Measurements from ENCODE around the gene DNAAF8.

Gene DNAAF8

DNA sequence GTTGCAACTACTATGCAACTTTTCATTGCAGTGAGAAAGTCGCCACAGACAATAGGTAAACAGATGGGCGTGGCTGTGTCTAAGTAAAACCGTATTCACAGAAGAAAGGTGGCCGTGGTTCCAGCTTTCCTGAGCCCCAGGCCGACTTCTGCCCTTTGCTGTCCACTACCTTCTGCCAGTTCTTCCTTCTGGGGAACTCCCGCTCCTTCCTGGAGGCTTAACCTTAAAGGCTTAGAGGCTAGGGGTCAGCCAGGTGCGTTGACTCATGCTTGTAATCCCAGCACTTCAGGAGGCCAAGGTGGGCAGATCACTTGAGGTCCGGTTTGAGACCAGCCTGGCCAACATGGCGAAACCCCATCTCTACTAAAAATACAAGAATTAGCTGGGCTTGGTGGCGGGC, 55.9 kb downstream of the DNAAF8 start:
- Histone ChIP-seq H3K4me3 (ENCODE audit: low read depth in 1 of 2, low read length in 2 of 2) (no peak overlapping the region), H3K27ac (ENCODE audit: low read length) (no peak overlapping the region), H3K27me3 (ENCODE audit: low read depth, low read length) (no peaks in the 10 kb centered on the region), H3K4me1 (ENCODE audit: control insufficient read depth in 1 of 2, insufficient read depth in 2 of 2, low read length in 2 of 2) (no peaks in the 10 kb centered on the region), H3K9me3 (ENCODE audit: control insufficient read depth in 1 of 2, low read length in 2 of 2) (no peaks in the 10 kb centered on the region), H3K36me3 (ENCODE audit: control insufficient read depth in 1 of 2, insufficient read depth in 2 of 2, low read length in 2 of 2) (no peaks in the 10 kb centered on the region)

DNA sequence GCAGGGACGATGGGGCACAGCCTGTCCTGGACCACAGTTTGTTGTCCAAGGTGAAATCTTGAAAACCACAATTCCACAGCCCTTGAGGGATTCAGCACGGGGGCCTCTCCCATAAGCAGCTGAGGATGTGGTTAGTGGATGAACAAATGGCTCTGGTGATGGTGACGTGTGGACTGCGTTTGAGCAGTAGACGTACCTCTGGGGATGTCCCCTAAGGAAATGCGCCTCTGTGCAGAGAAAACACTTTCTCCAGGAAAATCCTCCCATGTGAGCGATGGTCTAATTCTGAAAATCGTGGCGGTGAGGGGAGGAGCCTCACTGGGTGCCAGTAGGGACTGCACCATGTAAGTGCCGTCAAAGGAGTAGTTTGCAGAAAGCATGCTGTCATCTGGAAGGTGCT, 56.5 kb downstream of the DNAAF8 start:
- Histone ChIP-seq H3K9me3 (ENCODE audit: control insufficient read depth in 1 of 2, low read length in 2 of 2) (no peaks in the 10 kb centered on the region), H3K36me3 (ENCODE audit: control insufficient read depth in 1 of 2, insufficient read depth in 2 of 2, low read length in 2 of 2) (peaks cover 0 to 5% of the 10 kb centered on the region in 2 donors), H3K4me3 (ENCODE audit: low read depth in 1 of 2, low read length in 2 of 2) (no peak overlapping the region), H3K4me1 (ENCODE audit: control insufficient read depth in 1 of 2, insufficient read depth in 2 of 2, low read length in 2 of 2) (no peaks in the 10 kb centered on the region), H3K27ac (ENCODE audit: low read length) (no peak overlapping the region), H3K27me3 (ENCODE audit: low read depth, low read length) (no peaks in the 10 kb centered on the region)

DNA sequence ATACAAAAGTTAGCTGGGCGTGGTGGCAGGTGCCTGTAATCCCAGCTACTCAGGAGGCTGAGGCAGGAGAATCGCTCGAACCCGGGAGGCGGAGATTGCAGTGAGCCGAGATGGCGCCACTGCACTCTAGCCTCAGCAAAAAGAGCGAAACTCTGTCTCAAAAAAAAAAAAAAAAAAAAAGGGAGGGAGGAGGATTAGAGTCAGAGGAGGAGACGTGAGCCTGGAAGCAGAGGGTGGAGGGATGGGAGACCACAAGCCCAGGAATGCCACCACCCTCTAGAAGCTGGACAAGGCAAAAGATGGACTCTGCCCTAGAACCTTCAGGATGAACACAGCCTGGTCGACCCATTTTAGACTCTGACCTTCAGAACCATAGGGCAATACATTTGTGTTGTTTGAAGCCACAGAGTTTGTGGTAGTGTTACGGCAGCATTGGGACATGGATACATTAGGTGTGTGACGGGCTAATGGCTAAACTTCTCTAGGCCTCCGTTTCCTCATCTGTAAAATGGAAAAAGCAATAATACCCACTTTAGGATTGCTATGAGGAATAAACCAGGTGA, 58.7 kb downstream of the DNAAF8 start:
- Histone ChIP-seq H3K27ac (ENCODE audit: low read length) (no peak overlapping the region), H3K4me3 (ENCODE audit: low read depth in 1 of 2, low read length in 2 of 2) (no peak overlapping the region), H3K9me3 (ENCODE audit: control insufficient read depth in 1 of 2, low read length in 2 of 2) (no peaks in the 10 kb centered on the region), H3K4me1 (ENCODE audit: control insufficient read depth in 1 of 2, insufficient read depth in 2 of 2, low read length in 2 of 2) (no peaks in the 10 kb centered on the region), H3K36me3 (ENCODE audit: control insufficient read depth in 1 of 2, insufficient read depth in 2 of 2, low read length in 2 of 2) (peaks cover 0 to 19% of the 10 kb centered on the region in 2 donors), H3K27me3 (ENCODE audit: low read depth, low read length) (no peaks in the 10 kb centered on the region)

DNA sequence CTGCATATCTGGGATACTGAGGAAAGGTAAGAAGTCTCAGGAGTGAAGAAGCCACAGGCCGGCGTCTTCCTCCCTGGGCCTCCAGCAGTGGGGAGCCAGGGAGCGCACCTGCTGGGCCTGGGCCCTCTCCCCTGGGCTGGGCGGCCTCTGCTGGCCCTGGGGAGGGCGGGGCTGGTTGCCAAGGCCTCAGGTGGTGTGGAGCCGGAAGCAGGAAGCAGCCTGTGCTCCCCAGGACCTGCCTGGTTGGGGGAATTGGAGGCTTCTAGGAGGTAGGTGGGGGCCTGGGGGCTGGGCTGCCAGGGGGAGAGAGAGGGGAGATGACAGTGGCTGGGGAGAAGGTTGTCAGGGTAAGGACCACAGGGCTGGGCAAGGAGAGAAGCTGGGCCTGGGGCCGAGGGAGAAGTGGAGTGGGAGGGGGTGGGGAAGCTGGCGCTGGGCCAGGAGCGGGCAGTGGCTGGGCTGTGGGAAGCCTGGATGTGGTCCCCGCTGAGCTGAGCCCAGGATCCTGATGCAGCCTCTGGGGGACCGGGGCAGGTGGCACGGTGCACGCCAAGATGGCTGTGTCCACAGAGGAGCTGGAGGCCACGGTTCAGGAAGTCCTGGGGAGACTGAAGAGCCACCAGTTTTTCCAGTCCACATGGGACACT, 61.0 kb downstream of the DNAAF8 start, which contains the start of gene SMIM22:
SMIM22 (plus strand) TSS at position 189 of the 647 bp plus-strand sequence; CDS start at position 555, 366 bp downstream.
- Histone ChIP-seq H3K4me3 (ENCODE audit: low read depth in 1 of 2, low read length in 2 of 2) (peak within 1 kb of the TSS in 1 of 2 donors; percentile 33), H3K27me3 (ENCODE audit: low read depth, low read length) (no peaks in the 10 kb centered on the region), H3K36me3 (ENCODE audit: control insufficient read depth in 1 of 2, insufficient read depth in 2 of 2, low read length in 2 of 2) (peaks cover 7 to 42% of the 10 kb centered on the region in 2 donors), H3K9me3 (ENCODE audit: control insufficient read depth in 1 of 2, low read length in 2 of 2) (no peaks in the 10 kb centered on the region), H3K27ac (ENCODE audit: low read length) (no peak within 1 kb of the TSS), H3K4me1 (ENCODE audit: control insufficient read depth in 1 of 2, insufficient read depth in 2 of 2, low read length in 2 of 2) (peaks cover 0 to 1% of the 10 kb centered on the region in 2 donors)

DNA sequence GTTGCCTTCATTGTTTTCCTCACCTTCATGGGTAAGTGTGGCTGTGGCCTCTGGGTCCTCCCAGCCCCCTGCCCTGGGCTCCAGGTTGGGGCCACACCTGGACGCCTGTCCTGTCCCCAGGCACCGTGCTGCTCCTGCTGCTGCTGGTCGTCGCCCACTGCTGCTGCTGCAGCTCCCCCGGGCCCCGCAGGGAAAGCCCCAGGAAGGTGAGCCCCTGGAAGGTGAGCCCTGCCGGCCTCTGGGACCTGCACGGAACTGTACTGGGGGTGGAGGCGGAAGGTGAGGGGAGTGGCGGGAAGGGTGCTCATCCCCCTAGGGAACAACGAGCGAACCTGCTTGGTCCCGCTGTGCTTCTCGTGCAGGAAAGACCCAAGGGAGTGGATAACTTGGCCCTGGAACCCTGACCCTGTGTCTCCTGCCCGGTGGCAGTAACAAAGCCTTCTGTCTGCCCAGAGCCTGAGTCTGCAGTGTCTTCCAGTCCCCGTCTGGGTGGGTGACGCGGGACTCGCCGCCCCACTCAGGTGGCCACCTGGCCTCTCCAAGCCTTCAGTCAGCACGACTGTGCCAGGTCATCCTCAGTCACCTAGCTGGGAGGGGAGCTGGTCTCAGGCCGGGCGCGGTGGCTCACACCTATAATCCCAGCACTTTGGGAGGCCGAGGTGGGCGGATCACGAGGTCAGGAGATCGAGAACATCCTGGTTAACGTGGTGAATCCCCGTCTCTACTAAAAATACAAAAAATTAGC, 61.7 kb downstream of the DNAAF8 start:
- H3K9me3 ChIP-seq (ENCODE audit: control insufficient read depth in 1 of 2, low read length in 2 of 2), result no peaks in the 10 kb centered on the region
- H3K27me3 ChIP-seq (ENCODE audit: low read depth, low read length), result no peaks in the 10 kb centered on the region
- no peak overlapping the region for H3K27ac ChIP-seq (ENCODE audit: low read length)
- H3K4me3 ChIP-seq (ENCODE audit: low read depth in 1 of 2, low read length in 2 of 2), result peak overlapping the region in 1 of 2 donors; percentile 33
- peaks cover 7 to 43% of the 10 kb centered on the region in 2 donors for H3K36me3 ChIP-seq (ENCODE audit: control insufficient read depth in 1 of 2, insufficient read depth in 2 of 2, low read length in 2 of 2)
- H3K4me1 ChIP-seq (ENCODE audit: control insufficient read depth in 1 of 2, insufficient read depth in 2 of 2, low read length in 2 of 2), result peaks cover 0 to 8% of the 10 kb centered on the region in 2 donors

DNA sequence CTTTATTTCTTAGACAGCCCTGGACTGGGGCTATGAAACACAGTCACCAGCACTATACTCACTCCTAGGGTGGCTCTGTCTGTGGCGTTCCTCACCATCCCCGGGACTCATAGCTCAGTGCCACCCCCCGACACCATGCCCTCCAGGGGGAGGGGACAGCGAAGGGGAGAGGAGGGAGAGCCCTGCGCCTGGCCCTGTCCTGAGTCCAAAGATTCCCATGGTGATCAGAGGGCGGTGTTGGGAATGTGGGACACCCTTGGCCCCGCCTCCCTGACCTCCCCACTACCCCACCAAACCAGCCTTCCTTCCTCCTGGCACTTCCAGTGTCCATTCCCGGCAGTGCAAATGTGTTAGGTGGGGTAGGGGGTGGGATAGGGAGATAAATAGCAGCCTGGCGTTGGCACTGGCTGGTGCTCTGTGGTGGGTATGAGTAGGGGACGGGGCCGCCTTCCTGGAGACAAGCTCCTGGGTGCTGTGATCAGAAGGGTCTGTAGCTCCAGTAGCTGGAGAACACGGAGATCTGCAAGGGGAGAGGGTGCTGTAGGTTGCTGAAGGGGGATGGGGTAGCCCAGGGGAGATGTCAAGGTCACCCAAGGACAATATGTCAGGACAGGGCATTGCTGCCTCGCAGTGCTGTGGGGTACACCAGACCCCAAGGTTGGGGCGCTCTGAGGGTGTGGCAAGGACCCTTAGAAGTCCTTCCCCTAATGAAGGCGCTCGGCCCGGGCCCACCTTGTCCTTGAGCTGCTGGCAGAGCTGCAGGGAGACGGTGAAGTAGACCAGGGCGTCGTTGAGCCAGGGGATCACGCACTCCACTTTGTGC, 62.9 kb downstream of the DNAAF8 start:
- peaks cover 7 to 43% of the 10 kb centered on the region in 2 donors for H3K36me3 ChIP-seq (ENCODE audit: control insufficient read depth in 1 of 2, insufficient read depth in 2 of 2, low read length in 2 of 2)
- no peaks in the 10 kb centered on the region for H3K9me3 ChIP-seq (ENCODE audit: control insufficient read depth in 1 of 2, low read length in 2 of 2)
- H3K4me3 ChIP-seq (ENCODE audit: low read depth in 1 of 2, low read length in 2 of 2), result no peak overlapping the region
- H3K4me1 ChIP-seq (ENCODE audit: control insufficient read depth in 1 of 2, insufficient read depth in 2 of 2, low read length in 2 of 2), result peaks cover 0 to 18% of the 10 kb centered on the region in 2 donors
- H3K27me3 ChIP-seq (ENCODE audit: low read depth, low read length), result no peaks in the 10 kb centered on the region
- no peak overlapping the region for H3K27ac ChIP-seq (ENCODE audit: low read length)

DNA sequence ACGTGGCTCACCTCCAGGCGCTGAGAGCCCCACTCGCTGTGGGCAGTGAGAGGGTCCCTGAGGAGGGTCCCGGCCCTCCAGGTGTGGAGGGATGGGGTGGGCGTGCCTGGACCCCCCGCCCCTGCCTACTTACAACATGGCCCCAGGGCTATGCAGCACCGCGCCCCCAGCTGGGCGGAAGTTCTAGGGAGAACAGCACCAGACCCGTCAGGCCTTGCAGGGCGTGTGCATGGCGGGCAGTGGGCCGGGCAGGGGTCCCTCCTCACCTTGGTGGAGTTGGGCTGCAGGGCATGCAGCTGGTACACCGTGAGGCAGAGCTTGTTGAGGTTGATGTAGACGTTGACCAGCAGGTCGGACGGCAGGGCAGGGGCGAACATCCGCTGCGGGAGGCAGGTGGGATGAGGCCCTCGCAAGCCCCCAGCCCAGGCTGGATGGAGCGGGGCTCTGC, 63.5 kb downstream of the DNAAF8 start:
- H3K27ac ChIP-seq (ENCODE audit: low read length), result no peak overlapping the region
- H3K4me1 ChIP-seq (ENCODE audit: control insufficient read depth in 1 of 2, insufficient read depth in 2 of 2, low read length in 2 of 2), result peaks cover 0 to 18% of the 10 kb centered on the region in 2 donors
- no peaks in the 10 kb centered on the region for H3K9me3 ChIP-seq (ENCODE audit: control insufficient read depth in 1 of 2, low read length in 2 of 2)
- peaks cover 7 to 43% of the 10 kb centered on the region in 2 donors for H3K36me3 ChIP-seq (ENCODE audit: control insufficient read depth in 1 of 2, insufficient read depth in 2 of 2, low read length in 2 of 2)
- no peak overlapping the region for H3K4me3 ChIP-seq (ENCODE audit: low read depth in 1 of 2, low read length in 2 of 2)
- H3K27me3 ChIP-seq (ENCODE audit: low read depth, low read length), result no peaks in the 10 kb centered on the region

DNA sequence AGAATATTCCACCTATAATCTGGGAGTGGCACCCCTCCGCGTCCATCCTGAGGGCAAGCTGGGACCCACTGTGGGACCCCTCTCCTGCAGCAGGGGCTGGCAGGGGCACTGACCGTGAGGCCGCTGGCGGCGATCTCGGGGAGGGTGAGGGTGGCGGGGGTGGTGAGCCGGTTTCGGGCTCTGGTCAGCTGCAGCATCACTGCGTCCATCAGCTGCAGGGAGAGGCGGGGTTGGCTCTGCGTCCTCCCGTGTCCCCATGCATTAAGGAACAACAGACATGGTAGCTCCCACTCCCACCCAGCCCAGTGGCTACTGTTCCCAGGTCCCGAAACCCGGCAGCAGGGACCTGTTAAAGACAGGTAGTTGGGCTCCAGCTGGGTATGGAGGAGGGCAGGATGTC, 64.1 kb downstream of the DNAAF8 start:
- peaks cover 0 to 21% of the 10 kb centered on the region in 2 donors for H3K4me1 ChIP-seq (ENCODE audit: control insufficient read depth in 1 of 2, insufficient read depth in 2 of 2, low read length in 2 of 2)
- H3K4me3 ChIP-seq (ENCODE audit: low read depth in 1 of 2, low read length in 2 of 2), result no peak overlapping the region
- no peaks in the 10 kb centered on the region for H3K27me3 ChIP-seq (ENCODE audit: low read depth, low read length)
- no peak overlapping the region for H3K27ac ChIP-seq (ENCODE audit: low read length)
- no peaks in the 10 kb centered on the region for H3K9me3 ChIP-seq (ENCODE audit: control insufficient read depth in 1 of 2, low read length in 2 of 2)
- peaks cover 7 to 43% of the 10 kb centered on the region in 2 donors for H3K36me3 ChIP-seq (ENCODE audit: control insufficient read depth in 1 of 2, insufficient read depth in 2 of 2, low read length in 2 of 2)
